Ramos (cell line): Measurements from ENCODE around the gene GNS.
"Not testable (repeated sequence)": the region's sequence is repeated elsewhere in the genome, so short reads cannot be mapped to it uniquely, and the experiment has no call there.

Experiments
- in situ Hi-C: fragments of 300-500 bp; cut with MboI; formaldehyde crosslinking; loops from one replicate; pipeline ENCODE4 v1.14.3; 2022; ENCODE audit warnings: low sequenced_read_pairs; ENCODE audit not compliant: unreplicated experiment

GNS gene

GRCh38 chr12:64759035-64759894 is at the start of gene GNS:
Gene GNS (minus strand): TSS chr12:64759406. CDS start chr12:64759276, 130 bp downstream.
- in situ Hi-C loops: no loop called here

GRCh38 chr12:64808110-64808509 is 48.9 kb upstream of the GNS start:
- in situ Hi-C loops: no loop called here

GRCh38 chr12:64806593-64807460 is 47.6 kb upstream of the GNS start:
- in situ Hi-C loops: no loop called here

- in situ Hi-C loops: no loop called here
Measured at GRCh38 chr12:64806173-64806572, 47.0 kb upstream of the GNS start.

DNA sequence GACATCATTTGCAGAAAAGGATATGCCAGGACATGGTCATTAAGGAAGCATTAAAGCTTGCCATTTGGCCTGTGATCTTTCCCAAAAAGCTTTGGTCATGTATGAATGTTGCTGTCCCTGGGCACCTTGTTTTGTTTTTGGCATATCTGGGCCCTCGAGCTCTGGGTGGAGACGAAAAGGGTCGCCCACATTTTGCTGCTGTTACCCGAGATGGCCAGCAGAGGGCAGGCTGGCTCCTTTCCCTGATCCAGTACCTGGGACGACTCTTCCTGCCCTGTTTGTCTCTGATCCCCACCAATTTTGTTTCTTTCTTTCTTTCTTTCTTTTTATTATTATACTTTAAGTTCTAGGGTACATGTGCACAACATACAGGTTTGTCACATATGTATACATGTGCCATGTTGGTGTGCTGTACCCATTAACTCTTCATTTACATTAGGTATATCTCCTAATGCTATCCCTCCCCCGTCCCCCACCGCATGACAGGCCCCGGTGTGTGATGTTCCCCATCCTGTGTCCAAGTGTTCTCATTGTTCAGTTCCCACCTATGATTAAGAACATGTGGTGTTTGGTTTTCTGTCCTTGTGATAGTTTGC is 43.1 kb upstream of the GNS start:
- in situ Hi-C loops: not testable (repeated sequence)

DNA sequence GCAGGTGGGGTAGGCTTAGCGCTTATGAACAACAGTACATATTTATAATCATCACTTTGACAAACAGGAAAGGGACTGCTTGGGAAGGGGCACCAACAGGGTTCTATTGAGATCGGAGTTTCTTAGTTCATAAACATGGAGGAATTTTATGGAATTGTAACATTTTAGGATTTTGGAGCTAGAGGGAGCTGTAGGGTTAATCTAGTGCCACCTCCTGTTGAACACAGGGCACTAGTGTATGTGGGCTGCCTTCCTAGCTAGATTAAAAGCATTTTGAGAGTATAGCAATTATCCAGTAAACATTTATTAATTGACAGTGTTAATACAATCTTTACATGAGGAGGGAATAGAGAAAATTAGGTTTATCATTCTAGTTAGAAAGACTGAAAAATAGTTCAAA is 42.2 kb upstream of the GNS start:
- in situ Hi-C loops: no loop called here

GRCh38 chr12:64800640-64801039 is 41.4 kb upstream of the GNS start:
- in situ Hi-C loops: no loop called here

GRCh38 chr12:64798165-64798564 is 39.0 kb upstream of the GNS start:
- in situ Hi-C loops: no loop called here

GRCh38 chr12:64797156-64797555 is 38.0 kb upstream of the GNS start:
- in situ Hi-C loops: no loop called here

GRCh38 chr12:64796205-64796845 is 37.1 kb upstream of the GNS start:
- in situ Hi-C loops: no loop called here

GRCh38 chr12:64794305-64794704 is 35.1 kb upstream of the GNS start:
- in situ Hi-C loops: no loop called here

GRCh38 chr12:64793610-64794009 is 34.4 kb upstream of the GNS start:
- in situ Hi-C loops: no loop called here

DNA sequence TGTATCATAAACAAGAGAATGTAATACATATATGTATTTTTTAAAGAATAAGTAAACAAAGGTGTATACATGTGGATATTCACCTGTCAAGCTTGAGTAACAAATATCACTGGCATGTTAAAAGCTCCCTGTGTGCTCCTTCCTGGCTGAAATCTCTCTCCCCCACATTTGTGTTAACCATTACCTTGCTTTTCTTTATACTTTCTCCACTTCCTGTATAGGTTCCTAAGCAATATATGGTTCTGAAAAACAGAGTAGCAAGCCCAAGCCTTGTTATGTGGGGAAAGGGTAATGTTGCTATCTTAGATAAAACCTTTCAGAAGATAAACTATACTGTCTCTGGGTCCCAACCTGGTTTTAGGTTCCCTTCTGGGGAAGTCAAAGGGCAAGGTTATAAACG is 32.9 kb upstream of the GNS start:
- in situ Hi-C loops: no loop called here

GRCh38 chr12:64791036-64791435 is 31.8 kb upstream of the GNS start:
- in situ Hi-C loops: no loop called here

- in situ Hi-C loops: no loop called here
Measured at GRCh38 chr12:64790166-64790565, 31.0 kb upstream of the GNS start.

DNA sequence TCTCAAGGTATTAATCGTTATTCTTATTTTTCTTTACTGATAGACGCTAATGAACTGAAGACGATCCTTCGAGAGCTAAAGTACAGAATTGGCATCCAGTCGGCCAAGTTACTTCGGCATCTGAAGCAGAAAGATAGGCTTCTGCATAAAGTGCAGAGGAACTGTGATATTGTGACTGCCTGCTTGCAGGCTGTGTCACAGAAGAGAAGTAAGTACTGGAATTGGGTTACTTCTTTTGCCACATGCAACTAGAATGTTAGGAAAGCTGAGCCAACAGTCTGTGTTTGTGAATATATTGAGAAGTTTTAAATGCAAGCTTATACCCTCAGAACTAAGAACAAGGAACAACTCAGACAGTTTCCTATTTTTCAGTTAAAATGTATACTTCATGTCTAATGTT is 26.6 kb upstream of the GNS start:
- in situ Hi-C loops: no loop called here

DNA sequence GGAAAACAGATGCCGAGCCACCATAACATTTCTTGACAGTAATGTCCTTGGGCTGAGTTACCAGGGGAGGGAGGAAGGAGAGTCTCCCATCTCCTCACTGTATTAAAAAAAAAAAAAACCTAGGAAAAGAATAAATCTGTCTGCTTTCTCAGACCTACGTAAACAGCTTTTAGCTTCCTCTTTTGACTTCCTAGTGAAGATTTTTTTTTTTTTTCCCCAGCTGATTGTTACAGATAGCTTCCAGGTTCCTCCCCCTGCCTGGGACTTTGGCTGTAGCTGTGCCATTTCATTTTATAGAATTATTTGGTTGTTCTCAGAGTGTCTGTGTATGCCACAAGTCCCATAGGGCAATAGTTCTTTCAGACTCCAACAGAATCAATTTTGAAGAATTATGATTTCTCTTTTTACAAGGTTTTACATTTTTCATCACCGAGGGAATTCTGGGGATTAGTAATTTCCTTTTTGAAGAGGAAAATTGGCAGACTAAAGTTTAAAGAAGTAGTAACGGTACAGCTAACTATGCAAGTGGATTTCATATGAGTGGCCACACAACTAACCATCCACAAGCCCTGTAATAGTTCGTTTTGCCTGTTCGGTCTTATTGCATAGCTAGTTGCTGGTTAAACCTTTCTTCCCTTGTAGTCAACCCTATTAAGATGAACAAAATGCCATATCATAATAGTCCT is 23.1 kb upstream of the GNS start:
- in situ Hi-C loops: no loop called here

DNA sequence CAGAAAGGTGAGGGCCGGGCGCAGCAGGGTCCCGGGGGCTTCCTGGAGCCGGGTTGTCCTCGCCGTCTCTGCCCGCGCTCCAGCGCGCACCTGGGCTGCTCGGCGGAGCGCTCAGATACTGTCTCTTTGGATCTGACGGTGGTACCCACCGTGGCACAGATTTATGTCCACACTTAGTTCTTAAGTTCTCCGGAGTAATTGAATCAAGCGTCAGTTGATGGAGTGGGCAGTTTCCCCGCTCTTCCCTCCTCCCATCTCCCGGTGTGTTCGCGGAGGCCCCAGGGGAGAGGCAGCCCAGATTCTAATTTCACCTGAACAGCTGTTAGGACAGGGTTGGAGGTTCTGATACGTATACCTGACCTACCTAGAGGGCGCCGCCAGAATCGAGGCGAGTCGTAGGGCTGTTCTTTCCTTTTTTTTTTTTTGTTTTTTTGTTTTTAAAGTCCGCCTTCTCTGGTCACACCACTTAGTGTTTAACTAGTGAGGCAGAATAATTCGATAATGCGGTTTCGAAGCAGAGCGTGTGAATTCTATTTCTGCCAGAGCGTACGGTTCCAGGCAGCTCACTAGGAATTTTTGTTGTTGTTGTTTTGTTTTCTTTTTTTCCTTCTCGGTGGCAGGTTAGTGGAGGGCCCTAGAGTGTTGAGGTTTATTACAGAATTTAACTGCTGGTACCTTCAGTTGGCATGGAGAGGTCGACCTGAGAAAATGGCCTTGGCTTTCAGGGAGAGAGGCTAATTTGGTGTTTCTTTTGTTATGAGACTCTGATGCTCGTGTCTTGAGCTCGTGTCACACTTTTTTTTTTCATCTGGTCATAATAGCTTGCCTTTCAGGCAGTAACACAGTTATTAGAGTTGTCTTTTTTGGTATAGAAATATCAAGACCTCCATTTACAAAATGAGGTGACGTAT is 22.3 kb upstream of the GNS start:
- in situ Hi-C loops: no loop called here
